Measurements from ENCODE around the gene SPEF2. TPM values are rescaled to one million over a fixed set of nuclear protein-coding genes. Genes with fewer than 3 reads are reported as not detected.

Gene SPEF2
- total and polyA plus RNA-seq, 2 of the 13 experiments (the other 11 are each of a cell fraction or from before 2014, with no cell fraction given): 1.5 to 2.3 TPM

DNA sequence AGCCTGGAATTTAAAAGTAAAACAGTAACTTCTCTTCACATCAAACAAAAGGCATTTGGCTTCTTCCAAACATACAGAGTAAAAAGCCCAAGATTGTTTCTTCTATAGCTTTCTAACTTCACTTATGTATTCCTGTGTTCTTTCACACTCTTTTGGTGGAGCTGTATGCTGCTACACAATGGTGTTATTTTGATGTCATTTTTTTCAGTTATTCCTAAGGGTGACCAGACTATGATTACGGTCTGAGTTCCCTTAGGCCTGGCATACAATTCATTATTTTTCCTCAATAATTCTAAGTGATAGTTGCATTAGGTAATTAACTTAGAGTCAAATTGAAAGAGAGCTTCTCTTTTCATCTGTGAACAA lies 172.8 kb downstream of the SPEF2 start:
- Histone ChIP-seq H3K36me3 (replicated peaks in 1 of 2; ENCODE audit: control insufficient read depth in 1 of 2, insufficient read depth in 2 of 2, low read length in 2 of 2) (no peaks in the 10 kb centered on the region), H4K20me1 (ENCODE audit: insufficient read depth, low read length) (no peaks in the 10 kb centered on the region), H3K9ac (ENCODE audit: insufficient read depth, low read depth, low read length) (no peak overlapping the region), H3K9me3 (ENCODE audit: low read length) (no peaks in the 10 kb centered on the region), H3K4me2 (ENCODE audit: low read depth, low read length) (no peak overlapping the region), H3K27ac (ENCODE audit: extremely low read length, insufficient read depth, low read length) (no peak overlapping the region), H3K79me2 (ENCODE audit: insufficient read depth, low read length) (no peaks in the 10 kb centered on the region), H3K27me3 (ENCODE audit: control insufficient read depth in 1 of 2, insufficient read depth in 2 of 2, low read length in 2 of 2) (no peaks in the 10 kb centered on the region), H2AFZ (ENCODE audit: low read length) (no peak overlapping the region), H3K4me1 (ENCODE audit: insufficient read depth, low read length) (no peaks in the 10 kb centered on the region), H3K4me3 (replicated peaks in 1 of 3; ENCODE audit: insufficient read depth in 1 of 3, low read depth in 2 of 3, low read length in 3 of 3) (no peak overlapping the region)
- no peak for TF ChIP-seq STAT5B (CRISPR knock-in tag; IDR thresholded peaks at IDR 0.05)
- ChIA-PET POLR2A (no interaction called here), CTCF (ENCODE audit: low intra/inter-chr PET ratio, low total read pairs) (no interaction called here)
- BruUV-seq (replicated peaks): no TSS peak
- intact Hi-C loops (cut with micrococcal nuclease; ENCODE audit: unreplicated experiment): no loop called here
- in situ Hi-C loops (cut with HindIII; ENCODE audit: extremely low pct_ligation_motif_present, low pct_unique_long_range_greater_than_20kb): no loop called here
- ATAC-seq: no peak
- WGBS (ENCODE audit: low lambda C conversion rate): 53% methylated on average over 1 of the region's 1 CpG
- FAIRE-seq: no peak
- no peak for DNase-seq (ENCODE audit: low spot score)

DNA sequence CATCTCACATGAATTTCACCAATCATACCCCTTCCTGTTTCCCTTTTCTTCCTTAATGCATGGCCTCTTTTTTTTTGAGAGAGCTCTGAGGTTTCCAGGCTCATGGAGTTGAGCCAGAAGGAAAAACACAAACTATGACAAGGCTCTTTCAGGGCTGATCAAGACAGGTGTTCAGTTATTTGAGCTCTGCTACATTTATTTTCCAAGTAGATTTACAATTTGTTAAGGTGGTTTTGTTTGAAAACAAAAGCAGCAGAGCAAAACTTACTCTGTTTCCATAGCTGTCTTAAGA lies 176.6 kb downstream of the SPEF2 start:
- in situ Hi-C loops (cut with HindIII; ENCODE audit: extremely low pct_ligation_motif_present, low pct_unique_long_range_greater_than_20kb): no loop called here
- POLR2A ChIA-PET: no interaction called here
- H3K27ac ChIP-seq (ENCODE audit: extremely low read length, insufficient read depth, low read length): no peak overlapping the region
- no peak for ATAC-seq
- no peak overlapping the region for H3K9ac ChIP-seq (ENCODE audit: insufficient read depth, low read depth, low read length)
- no peak for DNase-seq (ENCODE audit: low spot score)
- no peaks in the 10 kb centered on the region for H4K20me1 ChIP-seq (ENCODE audit: insufficient read depth, low read length)
- no peaks in the 10 kb centered on the region for H3K79me2 ChIP-seq (ENCODE audit: insufficient read depth, low read length)
- no peaks in the 10 kb centered on the region for H3K9me3 ChIP-seq (ENCODE audit: low read length)
- CTCF ChIA-PET (ENCODE audit: low intra/inter-chr PET ratio, low total read pairs): no interaction called here
- intact Hi-C loops (cut with micrococcal nuclease; ENCODE audit: unreplicated experiment): no loop called here
- no TSS peak for BruUV-seq (replicated peaks)
- no peak overlapping the region for H3K4me2 ChIP-seq (ENCODE audit: low read depth, low read length)
- H2AFZ ChIP-seq (ENCODE audit: low read length): no peak overlapping the region
- H3K36me3 ChIP-seq (replicated peaks in 1 of 2; ENCODE audit: control insufficient read depth in 1 of 2, insufficient read depth in 2 of 2, low read length in 2 of 2): no peaks in the 10 kb centered on the region
- peaks cover 7% of the 10 kb centered on the region for H3K4me1 ChIP-seq (ENCODE audit: insufficient read depth, low read length)
- no peaks in the 10 kb centered on the region for H3K27me3 ChIP-seq (ENCODE audit: control insufficient read depth in 1 of 2, insufficient read depth in 2 of 2, low read length in 2 of 2)
- no peak overlapping the region for H3K4me3 ChIP-seq (replicated peaks in 1 of 3; ENCODE audit: insufficient read depth in 1 of 3, low read depth in 2 of 3, low read length in 3 of 3)
- FAIRE-seq: no peak
- TF ChIP-seq HNRNPUL1 (IDR thresholded peaks at IDR 0.05; ENCODE audit: low read depth, low read length) (no peak), UBTF (CRISPR knock-in tag; IDR thresholded peaks at IDR 0.05) (no peak), ZNF570 (CRISPR knock-in tag; IDR thresholded peaks at IDR 0.05; ENCODE audit: borderline replicate concordance) (no peak), ZNF20 (CRISPR knock-in tag; IDR thresholded peaks at IDR 0.05) (no peak), ZNF644 (CRISPR knock-in tag; IDR thresholded peaks at IDR 0.05; ENCODE audit: low read depth) (no peak), TBL1XR1 (IDR thresholded peaks at IDR 0.05; ENCODE audit: borderline replicate concordance, low read length, partially characterized antibody) (no peak), ZNF136 (CRISPR knock-in tag; IDR thresholded peaks at IDR 0.05; ENCODE audit: low read depth) (no peak), SETDB1 (CRISPR knock-in tag; IDR thresholded peaks at IDR 0.05; ENCODE audit: borderline replicate concordance) (no peak)
- TF ChIP-seq, protein P1, sequence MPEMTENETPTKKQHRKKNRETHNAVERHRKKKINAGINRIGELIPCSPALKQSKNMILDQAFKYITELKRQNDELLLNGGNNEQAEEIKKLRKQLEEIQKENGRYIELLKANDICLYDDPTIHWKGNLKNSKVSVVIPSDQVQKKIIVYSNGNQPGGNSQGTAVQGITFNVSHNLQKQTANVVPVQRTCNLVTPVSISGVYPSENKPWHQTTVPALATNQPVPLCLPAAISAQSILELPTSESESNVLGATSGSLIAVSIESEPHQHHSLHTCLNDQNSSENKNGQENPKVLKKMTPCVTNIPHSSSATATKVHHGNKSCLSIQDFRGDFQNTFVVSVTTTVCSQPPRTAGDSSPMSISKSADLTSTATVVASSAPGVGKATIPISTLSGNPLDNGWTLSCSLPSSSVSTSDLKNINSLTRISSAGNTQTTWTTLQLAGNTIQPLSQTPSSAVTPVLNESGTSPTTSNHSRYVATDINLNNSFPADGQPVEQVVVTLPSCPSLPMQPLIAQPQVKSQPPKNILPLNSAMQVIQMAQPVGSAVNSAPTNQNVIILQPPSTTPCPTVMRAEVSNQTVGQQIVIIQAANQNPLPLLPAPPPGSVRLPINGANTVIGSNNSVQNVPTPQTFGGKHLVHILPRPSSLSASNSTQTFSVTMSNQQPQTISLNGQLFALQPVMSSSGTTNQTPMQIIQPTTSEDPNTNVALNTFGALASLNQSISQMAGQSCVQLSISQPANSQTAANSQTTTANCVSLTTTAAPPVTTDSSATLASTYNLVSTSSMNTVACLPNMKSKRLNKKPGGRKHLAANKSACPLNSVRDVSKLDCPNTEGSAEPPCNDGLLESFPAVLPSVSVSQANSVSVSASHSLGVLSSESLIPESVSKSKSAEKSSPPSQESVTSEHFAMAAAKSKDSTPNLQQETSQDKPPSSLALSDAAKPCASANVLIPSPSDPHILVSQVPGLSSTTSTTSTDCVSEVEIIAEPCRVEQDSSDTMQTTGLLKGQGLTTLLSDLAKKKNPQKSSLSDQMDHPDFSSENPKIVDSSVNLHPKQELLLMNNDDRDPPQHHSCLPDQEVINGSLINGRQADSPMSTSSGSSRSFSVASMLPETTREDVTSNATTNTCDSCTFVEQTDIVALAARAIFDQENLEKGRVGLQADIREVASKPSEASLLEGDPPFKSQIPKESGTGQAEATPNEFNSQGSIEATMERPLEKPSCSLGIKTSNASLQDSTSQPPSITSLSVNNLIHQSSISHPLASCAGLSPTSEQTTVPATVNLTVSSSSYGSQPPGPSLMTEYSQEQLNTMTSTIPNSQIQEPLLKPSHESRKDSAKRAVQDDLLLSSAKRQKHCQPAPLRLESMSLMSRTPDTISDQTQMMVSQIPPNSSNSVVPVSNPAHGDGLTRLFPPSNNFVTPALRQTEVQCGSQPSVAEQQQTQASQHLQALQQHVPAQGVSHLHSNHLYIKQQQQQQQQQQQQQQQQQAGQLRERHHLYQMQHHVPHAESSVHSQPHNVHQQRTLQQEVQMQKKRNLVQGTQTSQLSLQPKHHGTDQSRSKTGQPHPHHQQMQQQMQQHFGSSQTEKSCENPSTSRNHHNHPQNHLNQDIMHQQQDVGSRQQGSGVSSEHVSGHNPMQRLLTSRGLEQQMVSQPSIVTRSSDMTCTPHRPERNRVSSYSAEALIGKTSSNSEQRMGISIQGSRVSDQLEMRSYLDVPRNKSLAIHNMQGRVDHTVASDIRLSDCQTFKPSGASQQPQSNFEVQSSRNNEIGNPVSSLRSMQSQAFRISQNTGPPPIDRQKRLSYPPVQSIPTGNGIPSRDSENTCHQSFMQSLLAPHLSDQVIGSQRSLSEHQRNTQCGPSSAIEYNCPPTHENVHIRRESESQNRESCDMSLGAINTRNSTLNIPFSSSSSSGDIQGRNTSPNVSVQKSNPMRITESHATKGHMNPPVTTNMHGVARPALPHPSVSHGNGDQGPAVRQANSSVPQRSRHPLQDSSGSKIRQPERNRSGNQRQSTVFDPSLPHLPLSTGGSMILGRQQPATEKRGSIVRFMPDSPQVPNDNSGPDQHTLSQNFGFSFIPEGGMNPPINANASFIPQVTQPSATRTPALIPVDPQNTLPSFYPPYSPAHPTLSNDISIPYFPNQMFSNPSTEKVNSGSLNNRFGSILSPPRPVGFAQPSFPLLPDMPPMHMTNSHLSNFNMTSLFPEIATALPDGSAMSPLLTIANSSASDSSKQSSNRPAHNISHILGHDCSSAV (CRISPR knock-in tag; IDR thresholded peaks at IDR 0.05; ENCODE audit: borderline replicate concordance): no peak
